CD14-positive monocyte (primary cell): ENCODE data around the gene ING1. TPM values are rescaled to one million over a fixed set of nuclear protein-coding genes. Genes with fewer than 3 reads are reported as not detected.

Experiments used
- DNase-seq, 3 donors: peaks; one replicate each; pipeline ENCODE4 v3.0.0-alpha.2; 2011 to 2022
- H2AFZ ChIP-seq: 2 replicates; pipeline ENCODE4 v1.6.0; 2012; ENCODE audit warnings: mild to moderate bottlenecking, low read depth, low read length, inconsistent platforms; ENCODE audit not compliant: insufficient read depth, poor library complexity, severe bottlenecking
- H3K27ac ChIP-seq, 2 donors: 1 replicate in 1 of 2; 2 replicates in 1 of 2; pipeline ENCODE4 v1.5.1; 2012 to 2013; ENCODE audit warnings: low read length in 2 of 2, control low read depth in 1 of 2, inconsistent platforms in 1 of 2, low read depth in 1 of 2, mild to moderate bottlenecking in 1 of 2
- H3K27me3 ChIP-seq, 2 donors: one replicate each; pipeline versions ENCODE4 v1.6.0 to v1.6.1; 2011 to 2013; ENCODE audit warnings: low read length in 2 of 2; ENCODE audit not compliant: control insufficient read depth in 2 of 2, insufficient read depth in 2 of 2
- H3K36me3 ChIP-seq, 2 donors: replicated peaks in 1 of 2; 1 replicate in 1 of 2; 2 replicates in 1 of 2; pipeline versions ENCODE4 v1.5.1 to v1.6.1; 2012 to 2013; ENCODE audit warnings: low read length in 2 of 2, control low read depth in 1 of 2, inconsistent platforms in 1 of 2, mild to moderate bottlenecking in 1 of 2; ENCODE audit not compliant: insufficient read depth in 2 of 2, control insufficient read depth in 1 of 2
- H3K4me1 ChIP-seq, 2 donors: 1 replicate in 1 of 2; 2 replicates in 1 of 2; pipeline versions ENCODE4 v1.5.1 to v1.6.1; 2012 to 2013; ENCODE audit warnings: low read length in 2 of 2, control low read depth in 1 of 2, inconsistent platforms in 1 of 2, mild to moderate bottlenecking in 1 of 2, moderate library complexity in 1 of 2; ENCODE audit not compliant: insufficient read depth in 2 of 2, control insufficient read depth in 1 of 2
- H3K4me2 ChIP-seq: replicated peaks from 2 replicates; pipeline ENCODE3; 2012; ENCODE audit warnings: low read length, moderate library complexity, mild to moderate bottlenecking; ENCODE audit not compliant: poor library complexity, severe bottlenecking; ENCODE audit errors: extremely low read depth
- H3K4me3 ChIP-seq, 3 experiments: fragments of 200-600 bp in 1 of 3; sonication (generic) in 1 of 3; replicated peaks in 1 of 3; 1 replicate in 2 of 3; 2 replicates in 1 of 3; pipeline ENCODE4 v1.5.1; 2011 to 2013; ENCODE audit warnings: low read length in 3 of 3, mild to moderate bottlenecking in 3 of 3, control low read depth in 2 of 3, low read depth in 2 of 3, inconsistent platforms in 1 of 3, moderate library complexity in 1 of 3
- H3K79me2 ChIP-seq: 2 replicates; pipeline ENCODE4 v1.6.0; 2012; ENCODE audit warnings: mild to moderate bottlenecking, control low read depth, inconsistent platforms, low read length, moderate library complexity; ENCODE audit not compliant: insufficient read depth
- H3K9ac ChIP-seq: 2 replicates; pipeline ENCODE4 v1.6.0; 2017; ENCODE audit warnings: low read length, mild to moderate bottlenecking; ENCODE audit not compliant: insufficient read depth, poor library complexity, severe bottlenecking
- H3K9me3 ChIP-seq, 2 donors: replicated peaks in 1 of 2; 1 replicate in 1 of 2; 2 replicates in 1 of 2; pipeline versions ENCODE4 v1.5.1 to v1.6.1; 2012 to 2013; ENCODE audit warnings: low read length in 2 of 2, control low read depth in 1 of 2; ENCODE audit not compliant: control insufficient read depth in 1 of 2, insufficient read depth in 1 of 2
- H4K20me1 ChIP-seq: 2 replicates; pipeline ENCODE4 v1.6.0; 2012; ENCODE audit warnings: mild to moderate bottlenecking, low read length, control low read depth, moderate library complexity; ENCODE audit not compliant: insufficient read depth
- H3K27ac Mint-ChIP-seq, 7 donors: one replicate each; pipeline ENCODE4 v1.8.0; 2020; ENCODE audit warnings: mild to moderate bottlenecking in 7 of 7, mixed read lengths in 7 of 7, moderate library complexity in 6 of 7, inconsistent platforms in 2 of 7
- H3K27me3 Mint-ChIP-seq, 3 donors: one replicate each; pipeline ENCODE4 v1.8.0; 2021 to 2022; ENCODE audit warnings: low read depth in 3 of 3, mild to moderate bottlenecking in 3 of 3, mixed read lengths in 3 of 3, moderate library complexity in 3 of 3, inconsistent platforms in 1 of 3
- H3K36me3 Mint-ChIP-seq, 2 donors: one replicate each; pipeline ENCODE4 v1.8.0; 2020; ENCODE audit warnings: mixed read lengths in 2 of 2, inconsistent platforms in 1 of 2, mild to moderate bottlenecking in 1 of 2
- H3K4me1 Mint-ChIP-seq: one replicate; pipeline ENCODE4 v1.8.0; 2020; ENCODE audit warnings: mild to moderate bottlenecking, mixed read lengths
- H3K4me3 Mint-ChIP-seq, 2 donors: one replicate each; pipeline ENCODE4 v1.8.0; 2020; ENCODE audit warnings: mild to moderate bottlenecking in 2 of 2, mixed read lengths in 2 of 2, moderate library complexity in 1 of 2
- H3K9me3 Mint-ChIP-seq, 7 donors: one replicate each; pipeline ENCODE4 v1.8.0; 2020 to 2022; ENCODE audit warnings: mixed read lengths in 7 of 7, mild to moderate bottlenecking in 6 of 7, moderate library complexity in 6 of 7, inconsistent platforms in 2 of 7
- CTCF ChIP-seq: fragments of 200-600 bp; IDR thresholded peaks from one replicate; pipeline ENCODE4 v1.8.0; 2022; ENCODE audit warnings: antibody characterized with exemption, mild to moderate bottlenecking
- WGBS: methylation state at CpG from one replicate; pipeline ENCODE4 v1.1.5; 2013; ENCODE audit warnings: missing lambda C conversion rate; ENCODE audit not compliant: insufficient coverage; 5-methylcytosine and 5-hydroxymethylcytosine counted together
- intact Hi-C, 2 donors: fragments of 100-400 bp; cut with micrococcal nuclease; formaldehyde crosslinking; loops; one replicate each; pipeline versions ENCODE4 v1.15.0 to v1.15.1; 2023
- polyA plus RNA-seq, 3 donors: library from polyadenylated mRNA; depleted of rRNA in 1 of 3; unstranded in 2 of 3; stranded (reverse) in 1 of 3; fragments of 300-500 nt in 2 of 3; fragments of >200 nt in 1 of 3; fragmentation: Illumina TruSeq in 2 of 3; gene quantifications; 1 replicate in 2 of 3; 2 replicates in 1 of 3; pipeline ENCODE4 v1.2.3, GENCODE V29; 2012 to 2021

ING1 gene
- polyA plus RNA-seq, 3 donors, result 8.4 to 128 (median 11.8) TPM

- H3K27ac ChIP-seq, result no peak overlapping the region
- no peak for TF ChIP-seq CTCF
- peaks cover 0 to 3% of the 10 kb centered on the region in 2 donors for H3K27me3 ChIP-seq
- H4K20me1 ChIP-seq, result no peaks in the 10 kb centered on the region
- no peak overlapping the region for H3K9ac ChIP-seq
- no peak overlapping the region for H2AFZ ChIP-seq
- no peak overlapping the region for H3K4me2 ChIP-seq
- intact Hi-C loops, result no loop called here
- Mint-ChIP-seq H3K27ac (no peak overlapping the region), H3K4me1 (no peaks in the 10 kb centered on the region), H3K36me3 (no peaks in the 10 kb centered on the region), H3K9me3 (peaks cover 0 to 9% (median 3%) of the 10 kb centered on the region in 7 donors), H3K4me3 (no peak overlapping the region), H3K27me3 (peaks cover 5 to 17% (median 16%) of the 10 kb centered on the region in 3 donors)
- H3K4me1 ChIP-seq, result no peaks in the 10 kb centered on the region
- no CpG with 5 or more reads among the region's 3 CpGs for WGBS
- H3K9me3 ChIP-seq, result peaks cover 0 to 2% of the 10 kb centered on the region in 2 donors
- H3K79me2 ChIP-seq, result no peaks in the 10 kb centered on the region
- H3K4me3 ChIP-seq, result no peak overlapping the region
- no peak for DNase-seq
- no peaks in the 10 kb centered on the region for H3K36me3 ChIP-seq
Measured at GRCh38 chr13:110769097-110769496, 55.6 kb downstream of the ING1 start.

- peaks cover 0 to 6% (median 0%) of the 10 kb centered on the region in 7 donors for H3K9me3 Mint-ChIP-seq
- no peak for TF ChIP-seq CTCF
Measured at GRCh38 chr13:110770678-110771077, 57.2 kb downstream of the ING1 start.

More at GRCh38 chr13:110770678-110771077, 57.2 kb downstream of the ING1 start:
- Histone ChIP-seq H3K9me3 (no peaks in the 10 kb centered on the region), H3K27ac (no peak overlapping the region), H3K79me2 (no peaks in the 10 kb centered on the region), H4K20me1 (no peaks in the 10 kb centered on the region), H3K27me3 (peaks cover 0 to 3% of the 10 kb centered on the region in 2 donors), H3K4me2 (no peak overlapping the region), H3K4me1 (no peaks in the 10 kb centered on the region), H3K4me3 (no peak overlapping the region), H3K36me3 (no peaks in the 10 kb centered on the region), H2AFZ (no peak overlapping the region), H3K9ac (no peak overlapping the region)
- no peaks in the 10 kb centered on the region for H3K36me3 Mint-ChIP-seq
- no peak overlapping the region for H3K27ac Mint-ChIP-seq
- no peaks in the 10 kb centered on the region for H3K4me1 Mint-ChIP-seq
- H3K4me3 Mint-ChIP-seq, result no peak overlapping the region
- H3K27me3 Mint-ChIP-seq, result peaks cover 11 to 19% (median 16%) of the 10 kb centered on the region in 3 donors
- intact Hi-C loops, result no loop called here
- WGBS, result 94% methylated on average over 8 of the region's 10 CpGs
- DNase-seq, result no peak
